Ectodermal cell (in vitro differentiated cells): ENCODE measurements around the gene TINAG.

ENCODE experiments used
- H3K27ac ChIP-seq: 2 replicates; pipeline ENCODE4 v1.7.0; 2013; ENCODE audit warnings: mild to moderate bottlenecking, low read depth, low read length; ENCODE audit not compliant: insufficient read depth, poor library complexity, severe bottlenecking
- H3K27me3 ChIP-seq: 2 replicates; pipeline ENCODE4 v1.7.0; 2013; ENCODE audit warnings: mild to moderate bottlenecking, low read length; ENCODE audit not compliant: insufficient read depth, control insufficient read depth, poor library complexity, severe bottlenecking
- H3K36me3 ChIP-seq: one replicate; pipeline ENCODE4 v1.7.0; 2013; ENCODE audit warnings: low read length; ENCODE audit not compliant: control insufficient read depth, insufficient read depth
- H3K4me1 ChIP-seq: one replicate; pipeline ENCODE4 v1.7.0; 2013; ENCODE audit warnings: low read length; ENCODE audit not compliant: control insufficient read depth, insufficient read depth
- H3K4me3 ChIP-seq: 2 replicates; pipeline ENCODE4 v1.7.0; 2013; ENCODE audit warnings: low read depth, low read length, control low read depth; ENCODE audit not compliant: insufficient read depth
- H3K9me3 ChIP-seq: 2 replicates; pipeline ENCODE4 v1.7.0; 2013; ENCODE audit warnings: mild to moderate bottlenecking, low read length, moderate library complexity; ENCODE audit not compliant: control insufficient read depth
- WGBS, 2 experiments: methylation state at CpG; one replicate each; pipeline ENCODE4 v1.1.7; 2013; ENCODE audit warnings: missing lambda C conversion rate in 2 of 2; 5-methylcytosine and 5-hydroxymethylcytosine counted together

The TINAG gene

GRCh38 chr6:54354608-54355007, 46.4 kb downstream of the TINAG start:
- no peaks in the 10 kb centered on the region for H3K27me3 ChIP-seq
- H3K4me1 ChIP-seq, result no peaks in the 10 kb centered on the region
- H3K9me3 ChIP-seq, result no peaks in the 10 kb centered on the region
- H3K36me3 ChIP-seq, result no peaks in the 10 kb centered on the region
- no peak overlapping the region for H3K4me3 ChIP-seq
- 93% methylated on average over 2 of the region's 2 CpGs; no CpG with 5 or more reads in 1 of the 2 experiments for WGBS, 2 experiments
- no peak overlapping the region for H3K27ac ChIP-seq

- Histone ChIP-seq H3K9me3 (no peaks in the 10 kb centered on the region), H3K36me3 (no peaks in the 10 kb centered on the region), H3K4me3 (no peak overlapping the region), H3K4me1 (no peaks in the 10 kb centered on the region), H3K27me3 (no peaks in the 10 kb centered on the region), H3K27ac (no peak overlapping the region)
- WGBS, 2 experiments, result 80 to 86% methylated on average over 1 of the region's 1 CpG
Measured at GRCh38 chr6:54357141-54357540, 48.9 kb downstream of the TINAG start.

DNA sequence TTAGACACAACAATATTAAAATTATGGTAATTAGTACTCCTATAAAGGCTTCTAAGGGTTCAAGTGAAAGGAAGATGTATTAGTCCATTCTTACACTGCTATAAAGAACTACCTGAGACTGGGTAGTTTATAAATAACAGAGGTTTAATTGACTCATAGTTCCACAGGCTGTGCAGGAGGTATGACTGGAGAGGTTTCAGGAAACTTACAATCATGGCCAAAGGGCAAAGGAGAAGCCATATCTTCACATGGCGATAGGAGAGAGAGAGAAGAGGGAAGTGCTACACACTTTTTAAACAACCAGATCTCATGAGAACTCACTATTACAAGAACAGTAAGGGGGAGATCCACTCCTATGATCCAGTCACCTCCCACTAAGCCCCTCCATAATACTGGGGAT, 52.9 kb downstream of the TINAG start:
- Histone ChIP-seq H3K4me1 (no peaks in the 10 kb centered on the region), H3K9me3 (no peaks in the 10 kb centered on the region), H3K27me3 (no peaks in the 10 kb centered on the region), H3K4me3 (no peak overlapping the region), H3K36me3 (no peaks in the 10 kb centered on the region), H3K27ac (no peak overlapping the region)
- WGBS, 2 experiments, result 100% methylated on average over 1 of the region's 1 CpG; no CpG with 5 or more reads in 1 of the 2 experiments

DNA sequence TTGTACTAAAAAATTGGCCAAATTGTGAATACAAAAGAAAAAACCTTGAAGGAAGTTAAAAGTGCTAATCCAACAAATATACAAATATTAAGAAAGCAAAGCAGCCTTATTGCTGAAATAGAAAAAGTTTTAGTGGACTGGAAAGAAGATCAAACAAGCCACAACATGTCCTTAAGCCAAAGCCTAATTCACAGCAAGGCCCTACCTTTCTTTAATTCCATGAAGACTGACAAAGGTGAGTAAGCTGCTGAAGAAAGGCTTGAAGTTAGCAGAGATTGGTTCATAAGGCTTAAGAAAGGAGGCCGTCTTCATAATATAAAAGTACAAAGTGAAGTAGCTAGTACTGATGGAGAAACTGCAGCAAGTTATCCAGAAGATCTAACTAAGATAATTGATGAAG, 53.5 kb downstream of the TINAG start:
- no peaks in the 10 kb centered on the region for H3K4me1 ChIP-seq
- WGBS, 2 experiments, result 88 to 95% methylated on average over 1 of the region's 1 CpG
- no peak overlapping the region for H3K4me3 ChIP-seq
- H3K36me3 ChIP-seq, result no peaks in the 10 kb centered on the region
- H3K27me3 ChIP-seq, result no peaks in the 10 kb centered on the region
- H3K27ac ChIP-seq, result no peak overlapping the region
- no peaks in the 10 kb centered on the region for H3K9me3 ChIP-seq

DNA sequence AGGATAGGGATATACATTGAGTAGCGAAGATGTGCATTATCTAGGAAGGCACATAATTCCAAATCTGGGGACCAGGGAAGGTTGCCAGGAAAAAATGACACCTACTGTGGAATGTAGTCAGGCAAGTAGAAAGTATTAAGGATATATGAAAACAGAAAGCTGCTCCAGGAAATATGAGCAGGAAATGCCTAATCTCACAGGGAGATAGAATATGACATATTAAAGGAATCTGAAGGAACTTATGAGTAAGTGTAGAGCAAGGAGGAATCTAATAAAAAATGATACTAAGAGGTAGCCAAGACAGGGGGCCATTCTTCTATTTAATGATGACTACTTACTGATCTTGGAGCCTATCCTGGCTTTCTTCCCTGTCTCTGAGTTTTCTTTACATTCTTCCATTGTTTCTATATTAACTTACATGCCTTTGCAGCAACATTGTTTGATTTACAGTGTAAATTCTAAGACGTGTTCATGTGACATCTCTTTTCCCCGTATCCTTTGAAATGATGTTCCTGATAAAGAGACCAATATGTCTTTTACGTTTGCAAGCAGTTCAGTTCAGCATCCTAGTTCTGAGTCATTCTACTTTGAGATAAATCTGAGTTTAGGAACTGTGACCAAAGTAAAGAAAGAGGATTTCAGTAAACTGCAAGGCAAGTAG, 58.6 kb downstream of the TINAG start:
- WGBS, 2 experiments, result 92 to 93% methylated on average over 4 of the region's 4 CpGs
- no peaks in the 10 kb centered on the region for H3K27me3 ChIP-seq
- H3K4me3 ChIP-seq, result no peak overlapping the region

GRCh38 chr6:54377776-54378175, 69.5 kb downstream of the TINAG start:
- no peaks in the 10 kb centered on the region for H3K36me3 ChIP-seq
- H3K9me3 ChIP-seq, result no peaks in the 10 kb centered on the region
- no peak overlapping the region for H3K4me3 ChIP-seq
- H3K27me3 ChIP-seq, result no peaks in the 10 kb centered on the region
- 90% methylated on average over 2 of the region's 2 CpGs; no CpG with 5 or more reads in 1 of the 2 experiments for whole genome bisulfite sequencing, 2 experiments
- no peaks in the 10 kb centered on the region for H3K4me1 ChIP-seq
- H3K27ac ChIP-seq, result no peak overlapping the region

More for the DNA sequence above, 58.6 kb downstream of the TINAG start:
- H3K36me3 ChIP-seq, result no peaks in the 10 kb centered on the region
- no peak overlapping the region for H3K27ac ChIP-seq
- H3K4me1 ChIP-seq, result no peaks in the 10 kb centered on the region
- H3K9me3 ChIP-seq, result no peaks in the 10 kb centered on the region

GRCh38 chr6:54386295-54386694, 78.1 kb downstream of the TINAG start:
- H3K4me1 ChIP-seq, result no peaks in the 10 kb centered on the region
- H3K27ac ChIP-seq, result no peak overlapping the region
- no peaks in the 10 kb centered on the region for H3K36me3 ChIP-seq
- no peak overlapping the region for H3K4me3 ChIP-seq
- H3K27me3 ChIP-seq, result no peaks in the 10 kb centered on the region
- no peaks in the 10 kb centered on the region for H3K9me3 ChIP-seq
- WGBS, 2 experiments, result 94 to 97% methylated on average over 4 to 5 of the region's 5 CpGs

GRCh38 chr6:54390362-54390761, 82.1 kb downstream of the TINAG start:
- Histone ChIP-seq H3K36me3 (no peaks in the 10 kb centered on the region), H3K9me3 (no peaks in the 10 kb centered on the region), H3K27me3 (no peaks in the 10 kb centered on the region), H3K4me3 (no peak overlapping the region), H3K4me1 (no peaks in the 10 kb centered on the region), H3K27ac (no peak overlapping the region)

DNA sequence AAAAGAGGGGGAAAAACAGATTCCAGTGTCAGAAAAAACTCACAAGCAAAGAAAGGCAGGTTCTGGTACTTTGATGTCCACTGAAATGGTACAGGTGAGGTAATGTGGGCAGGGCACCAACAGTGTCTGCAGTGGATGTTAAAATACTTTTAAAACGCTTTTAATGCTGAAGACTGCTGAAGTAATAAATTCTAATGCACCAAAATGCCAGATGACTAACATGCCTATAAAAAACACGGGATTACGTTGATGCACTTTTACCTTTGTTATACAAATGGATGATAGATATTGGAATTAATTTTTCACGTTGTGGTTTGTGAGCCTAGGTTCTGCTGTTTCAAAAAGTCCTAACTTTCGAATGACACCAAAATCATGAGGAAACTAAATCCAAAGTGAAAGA, 83.3 kb downstream of the TINAG start:
- no peaks in the 10 kb centered on the region for H3K9me3 ChIP-seq
- H3K27ac ChIP-seq, result no peak overlapping the region
- H3K4me1 ChIP-seq, result no peaks in the 10 kb centered on the region
- H3K27me3 ChIP-seq, result no peaks in the 10 kb centered on the region
- WGBS, 2 experiments, result 92 to 96% methylated on average over 5 of the region's 5 CpGs
- no peak overlapping the region for H3K4me3 ChIP-seq
- H3K36me3 ChIP-seq, result no peaks in the 10 kb centered on the region

- no peak overlapping the region for H3K27ac ChIP-seq
- no peaks in the 10 kb centered on the region for H3K36me3 ChIP-seq
- 67 to 100% methylated on average over 1 of the region's 1 CpG for WGBS, 2 experiments
- no peak overlapping the region for H3K4me3 ChIP-seq
- no peaks in the 10 kb centered on the region for H3K27me3 ChIP-seq
- no peaks in the 10 kb centered on the region for H3K9me3 ChIP-seq
- no peaks in the 10 kb centered on the region for H3K4me1 ChIP-seq
Measured at GRCh38 chr6:54403096-54403495, 94.9 kb downstream of the TINAG start.

DNA sequence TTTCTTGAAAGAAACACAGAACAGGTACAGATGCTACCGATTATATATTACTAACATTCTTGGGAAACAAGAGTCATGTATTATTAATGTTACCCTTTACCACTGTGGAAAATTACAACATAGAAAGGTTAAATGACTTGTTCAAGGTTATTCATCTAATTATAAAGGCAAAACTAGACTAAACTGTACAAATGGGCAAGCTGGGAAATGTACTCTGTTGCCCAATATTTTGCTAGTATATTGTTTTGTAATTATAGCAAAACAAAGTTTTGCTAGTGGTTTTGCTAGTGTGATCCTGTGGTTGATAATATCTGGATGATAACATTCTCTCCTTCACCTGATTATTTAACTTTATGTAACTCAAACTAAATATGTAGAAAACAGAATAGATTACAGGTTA, 96.5 kb downstream of the TINAG start:
- Histone ChIP-seq H3K27me3 (no peaks in the 10 kb centered on the region), H3K36me3 (no peaks in the 10 kb centered on the region), H3K9me3 (no peaks in the 10 kb centered on the region), H3K4me1 (no peaks in the 10 kb centered on the region), H3K4me3 (no peak overlapping the region), H3K27ac (no peak overlapping the region)
- WGBS, 2 experiments, result 100% methylated on average over 1 of the region's 1 CpG; no CpG with 5 or more reads in 1 of the 2 experiments
